Ovary (tissue), 9 donors: Measurements from ENCODE around the gene OR2T10. TPM values are rescaled to one million over a fixed set of nuclear protein-coding genes. Genes with fewer than 3 reads are reported as not detected.

Experiments used
- DNase-seq, 5 donors: peaks; one replicate each; pipeline ENCODE4 v3.0.0-alpha.2; 2019 to 2020
- H3K27ac ChIP-seq, 2 donors: fragments of 200-600 bp; one replicate each; pipeline versions ENCODE4 v1.5.1 to v1.8.0; 2019 to 2022
- H3K27me3 ChIP-seq: fragments of 200-600 bp; one replicate; pipeline ENCODE4 v1.8.0; 2022
- H3K36me3 ChIP-seq: fragments of 200-600 bp; sonication (generic); one replicate; pipeline ENCODE4 v1.5.1; 2019
- H3K4me1 ChIP-seq: one replicate; pipeline ENCODE4 v1.8.1; 2013; ENCODE audit warnings: mild to moderate bottlenecking, moderate library complexity; ENCODE audit not compliant: insufficient read depth
- H3K4me3 ChIP-seq: fragments of 200-600 bp; sonication (generic); one replicate; pipeline ENCODE4 v1.5.1; 2017
- H3K9me3 ChIP-seq, 2 donors: fragments of 200-600 bp in 1 of 2; sonication (generic) in 1 of 2; one replicate each; pipeline versions ENCODE4 v1.5.1 to v1.8.1; 2013 to 2019; ENCODE audit warnings: mild to moderate bottlenecking in 1 of 2, moderate library complexity in 1 of 2
- EP300 ChIP-seq: sonication (generic); formaldehyde crosslinking; IDR thresholded peaks from one replicate; pipeline ENCODE4 v1.6.1; 2017; ENCODE audit warnings: antibody characterized with exemption
- POLR2A ChIP-seq: fragments of 450-650 bp; IDR thresholded peaks from one replicate; pipeline ENCODE4 v1.6.1; 2017; ENCODE audit warnings: antibody characterized with exemption, mild to moderate bottlenecking, moderate library complexity
- WGBS, 3 donors: extraction: QIAGEN DNeasy Blood & Tissue Kit in 1 of 3; methylation state at CpG; one replicate each; pipeline versions ENCODE4 v1.1.5 to v1.1.7; 2013 to 2017; 5-methylcytosine and 5-hydroxymethylcytosine counted together
- intact Hi-C, 4 donors: fragments of 100-400 bp; cut with DNase I; formaldehyde crosslinking; loops; one replicate each; pipeline versions ENCODE4 v1.11.0 to v1.15.1; 2022 to 2023
- polyA plus RNA-seq, 2 donors: library from polyadenylated mRNA; stranded (reverse); fragments of 200-250 nt in 1 of 2; fragments of 350-450 nt in 1 of 2; fragmentation: Illumina TruSeq in 1 of 2; extraction: RNeasy Lipid Tissue Mini Kit (QIAGEN cat#74804) in 1 of 2; gene quantifications; one replicate each; pipeline ENCODE4 v1.2.3, GENCODE V29; 2013 to 2014
- total RNA-seq, 7 donors: library from RNA; depleted of rRNA in 2 of 7; stranded (reverse); fragments of >200 nt in 2 of 7; fragmentation: NEBNext Ultra II Directional in 3 of 7; extraction: Animal tissue kit (Norgen Biotek cat#: 25700) in 3 of 7; gene quantifications; one replicate each; pipeline versions ENCODE4 v1.1.0 to v1.2.4, GENCODE V29; 2016 to 2023
- TF ChIP-seq, protein P1 (sequence below), 3 donors: fragments of 450-650 bp in 2 of 3; fragments of 200-600 bp in 1 of 3; IDR thresholded peaks; one replicate each; pipeline versions ENCODE4 v1.5.1 to v1.8.0; 2016 to 2022; ENCODE audit warnings: antibody characterized with exemption in 3 of 3, mild to moderate bottlenecking in 1 of 3
- donor health status: DM: no; HTN: no; CAD: no; lungs with moderate emphysema.
- donor health status: DM: no; HTN: no; CAD: no.
- donor health status: Bipolar disorder and iron deficiency.
- donor health status: DM: yes; HTN: yes; CAD: no.
- donor health status: DM: no; HTN: no; CAD: no.
- donor health status: DM: yes; HTN: yes; CAD: no.

Gene OR2T10
- total and polyA plus RNA-seq, 9 donors: 2.1 TPM; not detected in 8

DNA sequence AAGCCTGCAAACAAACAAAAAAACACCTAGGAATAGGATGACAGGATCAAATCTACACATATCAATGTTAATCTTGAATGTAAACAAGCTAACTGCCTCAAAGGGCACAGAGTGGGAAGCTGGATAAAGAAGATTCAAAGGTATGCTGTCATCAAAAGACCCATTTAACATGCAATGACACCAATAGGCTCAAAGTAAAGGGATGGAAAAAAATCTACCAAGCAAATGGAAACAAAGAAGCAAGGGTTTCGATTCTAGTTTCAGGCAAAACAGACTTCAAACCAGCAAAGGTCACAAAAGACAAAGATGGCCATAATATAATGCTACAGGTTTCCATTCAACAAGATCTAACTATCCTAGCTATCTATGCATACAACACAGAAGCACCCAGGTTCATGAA lies 16.2 kb upstream of the OR2T10 start:
- no peak for DNase-seq
- TF ChIP-seq, protein P1, sequence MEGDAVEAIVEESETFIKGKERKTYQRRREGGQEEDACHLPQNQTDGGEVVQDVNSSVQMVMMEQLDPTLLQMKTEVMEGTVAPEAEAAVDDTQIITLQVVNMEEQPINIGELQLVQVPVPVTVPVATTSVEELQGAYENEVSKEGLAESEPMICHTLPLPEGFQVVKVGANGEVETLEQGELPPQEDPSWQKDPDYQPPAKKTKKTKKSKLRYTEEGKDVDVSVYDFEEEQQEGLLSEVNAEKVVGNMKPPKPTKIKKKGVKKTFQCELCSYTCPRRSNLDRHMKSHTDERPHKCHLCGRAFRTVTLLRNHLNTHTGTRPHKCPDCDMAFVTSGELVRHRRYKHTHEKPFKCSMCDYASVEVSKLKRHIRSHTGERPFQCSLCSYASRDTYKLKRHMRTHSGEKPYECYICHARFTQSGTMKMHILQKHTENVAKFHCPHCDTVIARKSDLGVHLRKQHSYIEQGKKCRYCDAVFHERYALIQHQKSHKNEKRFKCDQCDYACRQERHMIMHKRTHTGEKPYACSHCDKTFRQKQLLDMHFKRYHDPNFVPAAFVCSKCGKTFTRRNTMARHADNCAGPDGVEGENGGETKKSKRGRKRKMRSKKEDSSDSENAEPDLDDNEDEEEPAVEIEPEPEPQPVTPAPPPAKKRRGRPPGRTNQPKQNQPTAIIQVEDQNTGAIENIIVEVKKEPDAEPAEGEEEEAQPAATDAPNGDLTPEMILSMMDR (IDR thresholded peaks at IDR 0.05): no peak
- TF ChIP-seq EP300: no peak
- no peak for TF ChIP-seq POLR2A
- Histone ChIP-seq H3K4me3 (no peak overlapping the region), H3K36me3 (no peaks in the 10 kb centered on the region), H3K27me3 (no peaks in the 10 kb centered on the region), H3K27ac (no peak overlapping the region), H3K9me3 (no peaks in the 10 kb centered on the region), H3K4me1 (no peaks in the 10 kb centered on the region)
- intact Hi-C loops: no loop called here
- WGBS, 3 donors: 57 to 77% (median 57%) methylated on average over 1 of the region's 1 CpG

- intact Hi-C loops: no loop called here
- H3K9me3 ChIP-seq: no peaks in the 10 kb centered on the region
- WGBS, 3 donors: 67 to 81% (median 70%) methylated on average over 4 of the region's 4 CpGs
- H3K27me3 ChIP-seq: no peaks in the 10 kb centered on the region
- H3K27ac ChIP-seq: no peak overlapping the region
- H3K4me1 ChIP-seq: no peaks in the 10 kb centered on the region
- H3K4me3 ChIP-seq: no peak overlapping the region
- no peaks in the 10 kb centered on the region for H3K36me3 ChIP-seq
- TF ChIP-seq, protein P1 (IDR thresholded peaks at IDR 0.05): no peak
- no peak for TF ChIP-seq EP300
- no peak for TF ChIP-seq POLR2A
- no peak for DNase-seq
These were observed 14.4 kb upstream of the OR2T10 start for GRCh38 chr1:248611883-248612414.

DNA sequence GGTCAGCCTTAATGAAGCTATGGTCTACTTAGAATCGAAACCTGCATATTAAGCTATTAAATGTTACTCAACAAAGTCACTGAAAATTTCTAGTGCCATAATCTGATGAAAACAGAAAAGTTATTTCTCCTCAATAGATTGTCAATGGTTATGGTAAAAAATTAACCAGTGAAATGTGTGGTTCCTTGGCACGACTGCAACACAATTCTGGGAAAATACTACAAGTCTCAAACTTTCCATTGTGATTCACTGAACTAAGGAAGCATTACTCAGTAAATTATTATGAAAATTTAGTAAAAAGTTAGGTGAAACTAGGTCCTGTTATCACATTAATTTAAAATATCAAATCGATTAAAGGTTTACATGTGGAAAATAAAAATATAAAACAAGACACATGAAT lies 12.8 kb upstream of the OR2T10 start:
- Histone ChIP-seq H3K27me3 (no peaks in the 10 kb centered on the region), H3K9me3 (no peaks in the 10 kb centered on the region), H3K4me1 (no peaks in the 10 kb centered on the region), H3K4me3 (no peak overlapping the region), H3K36me3 (no peaks in the 10 kb centered on the region), H3K27ac (no peak overlapping the region)
- intact Hi-C loops: no loop called here
- 42 to 45% (median 45%) methylated on average over 3 of the region's 3 CpGs for WGBS, 3 donors
- TF ChIP-seq EP300 (no peak), POLR2A (no peak)
- TF ChIP-seq, protein P1 (IDR thresholded peaks at IDR 0.05): no peak
- DNase-seq: no peak

- TF ChIP-seq POLR2A: no peak
- TF ChIP-seq, protein P1 (IDR thresholded peaks at IDR 0.05): no peak
- TF ChIP-seq EP300: no peak
- H3K4me1 ChIP-seq: no peaks in the 10 kb centered on the region
- intact Hi-C loops: no loop called here
- no peaks in the 10 kb centered on the region for H3K9me3 ChIP-seq
- WGBS, 3 donors: 71 to 81% (median 79%) methylated on average over 8 of the region's 8 CpGs
- no peaks in the 10 kb centered on the region for H3K36me3 ChIP-seq
- DNase-seq: no peak
- no peak overlapping the region for H3K27ac ChIP-seq
- no peak overlapping the region for H3K4me3 ChIP-seq
- H3K27me3 ChIP-seq: no peaks in the 10 kb centered on the region
These were observed 1.9 kb upstream of the OR2T10 start for GRCh38 chr1:248599396-248599795.
